IMR-90 (cell line): Measurements from ENCODE around the gene CRISPLD2. TPM values are rescaled to one million over a fixed set of nuclear protein-coding genes. Genes with fewer than 3 reads are reported as not detected.

ENCODE experiments used
- ATAC-seq: fragments of 200-7000 bp; cut with Tn5 transposase; 2 replicates; pipeline ENCODE4 v1.9.1; 2020; ENCODE audit warnings: low read depth, mild to moderate bottlenecking, moderate library complexity
- BruUV-seq: library from RNA; stranded (reverse); fragments of 400-500 nt; replicated peaks from 2 replicates; lab custom pipeline; 2021; lab: Mats Ljungman, UMichigan
- CTCF ChIA-PET: fragments of 300-600 bp; formaldehyde crosslinking; extraction: SDS; loops from one replicate; lab custom pipeline; 2021; ENCODE audit warnings: antibody characterized with exemption; lab: Yijun Ruan, JAX
- POLR2A ChIA-PET: fragments of 300-600 bp; sonication (Branson Sonifier 250); formaldehyde crosslinking; loops from one replicate; lab custom pipeline; 2022; ENCODE audit warnings: antibody characterized with exemption; ENCODE audit not compliant: unreplicated experiment; lab: Charles Lee
- DNase-seq: peaks from one replicate; pipeline ENCODE4 v3.0.0; 2013
- H2AFZ ChIP-seq: replicated peaks from 2 replicates; pipeline ENCODE3; 2013; ENCODE audit warnings: low read length, mild to moderate bottlenecking; ENCODE audit not compliant: poor library complexity
- H2AK5ac ChIP-seq: 2 replicates; pipeline ENCODE4 v1.6.1; 2013; ENCODE audit warnings: low read depth, low read length, inconsistent platforms
- H2AK9ac ChIP-seq: replicated peaks from 2 replicates; pipeline ENCODE3; 2013; ENCODE audit warnings: mild to moderate bottlenecking, low read depth, low read length, moderate library complexity; ENCODE audit not compliant: poor library complexity
- H2BK120ac ChIP-seq: 2 replicates; pipeline ENCODE4 v1.6.1; 2013; ENCODE audit warnings: low read depth, low read length, inconsistent platforms
- H2BK15ac ChIP-seq: 3 replicates; pipeline ENCODE4 v1.6.1; 2013; ENCODE audit warnings: low read depth, low read length, inconsistent platforms
- H2BK20ac ChIP-seq: 2 replicates; pipeline ENCODE4 v1.6.1; 2013; ENCODE audit warnings: low read depth, mild to moderate bottlenecking, inconsistent platforms, low read length, moderate library complexity
- H2BK5ac ChIP-seq: 2 replicates; pipeline ENCODE4 v1.6.1; 2013; ENCODE audit warnings: mild to moderate bottlenecking, low read depth, low read length, inconsistent platforms; ENCODE audit not compliant: poor library complexity, severe bottlenecking
- H3K14ac ChIP-seq: replicated peaks from 2 replicates; pipeline ENCODE4 v1.6.1; 2013; ENCODE audit warnings: low read depth, low read length, inconsistent platforms
- H3K18ac ChIP-seq: 2 replicates; pipeline ENCODE4 v1.6.1; 2013; ENCODE audit warnings: low read depth, low read length, control low read depth
- H3K23ac ChIP-seq: 2 replicates; pipeline ENCODE4 v1.6.1; 2013; ENCODE audit warnings: low read depth, low read length, inconsistent platforms
- H3K27ac ChIP-seq: 2 replicates; pipeline ENCODE4 v1.5.1; 2013; ENCODE audit warnings: mild to moderate bottlenecking, control low read depth, low read length; ENCODE audit not compliant: insufficient read depth
- H3K27me3 ChIP-seq: 2 replicates; pipeline ENCODE4 v1.6.1; 2013; ENCODE audit warnings: low read length; ENCODE audit not compliant: control insufficient read depth, insufficient read depth
- H3K36me3 ChIP-seq: 2 replicates; pipeline ENCODE4 v1.6.1; 2013; ENCODE audit warnings: low read length, mixed read lengths; ENCODE audit not compliant: control insufficient read depth, insufficient read depth
- H3K4ac ChIP-seq: 2 replicates; pipeline ENCODE4 v1.6.1; 2013; ENCODE audit warnings: low read depth, low read length, inconsistent platforms
- H3K4me1 ChIP-seq: 2 replicates; pipeline ENCODE4 v1.6.1; 2013; ENCODE audit warnings: low read length, mixed read lengths; ENCODE audit not compliant: control insufficient read depth, insufficient read depth
- H3K4me2 ChIP-seq: 2 replicates; pipeline ENCODE4 v1.6.1; 2013; ENCODE audit warnings: low read depth, mild to moderate bottlenecking, control low read depth, low read length, moderate library complexity
- H3K4me3 ChIP-seq: 2 replicates; pipeline ENCODE4 v1.5.1; 2013; ENCODE audit warnings: low read depth, mild to moderate bottlenecking, control low read depth, low read length, moderate library complexity; ENCODE audit not compliant: insufficient read depth
- H3K56ac ChIP-seq: 2 replicates; pipeline ENCODE4 v1.6.1; 2013; ENCODE audit warnings: low read length, inconsistent platforms; ENCODE audit not compliant: insufficient read depth; ENCODE audit errors: extremely low read depth
- H3K79me1 ChIP-seq, 2 experiments: 2 replicates each; pipeline ENCODE4 v1.6.1; 2013; ENCODE audit warnings: low read length in 2 of 2, inconsistent platforms in 1 of 2, low read depth in 1 of 2
- H3K9ac ChIP-seq: 2 replicates; pipeline ENCODE4 v1.6.1; 2013; ENCODE audit warnings: low read depth, low read length, control low read depth
- H3K9me1 ChIP-seq: 2 replicates; pipeline ENCODE4 v1.6.1; 2013; ENCODE audit warnings: low read length, inconsistent platforms; ENCODE audit not compliant: insufficient read depth
- H3K9me3 ChIP-seq: 2 replicates; pipeline ENCODE4 v1.6.1; 2013; ENCODE audit warnings: low read length; ENCODE audit not compliant: control insufficient read depth, insufficient read depth
- H4K20me1 ChIP-seq: 2 replicates; pipeline ENCODE4 v1.6.1; 2013; ENCODE audit warnings: low read length, inconsistent platforms; ENCODE audit not compliant: insufficient read depth
- H4K5ac ChIP-seq: 2 replicates; pipeline ENCODE4 v1.6.1; 2013; ENCODE audit warnings: mild to moderate bottlenecking, low read depth, low read length, control low read depth
- H4K8ac ChIP-seq, 2 experiments: 2 replicates each; pipeline ENCODE4 v1.6.1; 2013; ENCODE audit warnings: low read depth in 2 of 2, low read length in 2 of 2, control low read depth in 1 of 2, inconsistent platforms in 1 of 2
- H4K91ac ChIP-seq: 2 replicates; pipeline ENCODE4 v1.6.1; 2013; ENCODE audit warnings: low read depth, low read length, inconsistent platforms; ENCODE audit not compliant: insufficient read depth
- MAZ ChIP-seq: IDR thresholded peaks from 2 replicates; pipeline ENCODE4 v1.6.1; 2012; ENCODE audit warnings: low read depth, mild to moderate bottlenecking, low read length, improper control_type of control experiment, moderate library complexity, borderline replicate concordance
- POLR2A ChIP-seq: IDR thresholded peaks from 2 replicates; pipeline ENCODE4 v1.6.1; 2012; ENCODE audit warnings: mild to moderate bottlenecking, low read depth, low read length
- WGBS, 2 experiments: methylation state at CpG; one replicate each; pipeline versions ENCODE4 v1.1.5 to v1.1.7; 2013; ENCODE audit warnings: missing lambda C conversion rate in 2 of 2; ENCODE audit not compliant: insufficient read length in 1 of 2; ENCODE audit errors: extremely low coverage in 2 of 2; 5-methylcytosine and 5-hydroxymethylcytosine counted together
- dilution Hi-C: fragments of 300-500 bp; cut with HindIII; formaldehyde crosslinking; loops from one replicate; pipeline ENCODE4 v1.14.3; 2018; ENCODE audit warnings: low sequenced_read_pairs; ENCODE audit not compliant: unreplicated experiment
- in situ Hi-C: fragments of 300-500 bp; cut with MboI; formaldehyde crosslinking; loops from 3 replicates; pipeline ENCODE4 v1.14.3; 2019; ENCODE audit warnings: low sequenced_read_pairs, inconsistent platforms, mixed read lengths
- intact Hi-C: fragments of 100-400 bp; cut with micrococcal nuclease; formaldehyde crosslinking; loops from 2 replicates; pipeline ENCODE4 v1.10.0; 2022
- polyA plus RNA-seq, 3 experiments: library from polyadenylated mRNA; depleted of rRNA; stranded (reverse); fragments of >200 nt; gene quantifications; 2 replicates each; pipeline ENCODE4 v1.2.3, GENCODE V29; 2012; ENCODE audit warnings: low replicate concordance in 1 of 3
- total RNA-seq: library from RNA; depleted of rRNA; stranded (reverse); fragments of >200 nt; gene quantifications from 2 replicates; pipeline ENCODE4 v1.2.3, GENCODE V29; 2012
- TF ChIP-seq, protein P1 (sequence below): conservative IDR thresholded peaks from 2 replicates; pipeline ENCODE4 v1.5.1; 2012; ENCODE audit warnings: mild to moderate bottlenecking, low read depth, low read length, improper control_type of control experiment

The CRISPLD2 gene
- total and polyA plus RNA-seq, 2 of the 4 experiments (the other 2 are of a cell fraction), result 23.1 to 37.5 TPM

DNA sequence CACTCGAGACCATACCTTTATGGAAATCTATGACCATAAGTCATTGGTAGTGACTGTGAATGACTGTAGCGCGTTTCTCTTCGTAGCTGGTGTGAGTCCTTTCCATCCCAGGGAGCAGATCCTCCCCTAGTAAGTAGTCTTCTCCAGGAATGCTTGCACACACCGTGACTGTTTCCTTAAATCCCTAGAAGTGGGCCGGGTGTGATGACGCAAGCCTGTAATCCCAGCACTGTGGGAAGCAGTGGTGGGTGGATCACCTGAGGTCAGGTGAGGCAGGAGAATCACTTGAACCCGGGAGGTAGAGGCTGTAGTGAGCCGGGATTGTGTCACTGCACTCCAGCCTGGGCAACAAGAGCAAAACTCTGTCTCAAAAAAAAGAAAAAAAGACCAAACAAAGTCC, 70.6 kb downstream of the CRISPLD2 start:
- Histone ChIP-seq H3K79me1 (no peaks in the 10 kb centered on the region), H3K27ac (no peak overlapping the region), H3K56ac (no peak overlapping the region), H3K27me3 (no peaks in the 10 kb centered on the region), H3K18ac (no peak overlapping the region), H3K4ac (no peak overlapping the region), H2AK5ac (no peak overlapping the region), H3K4me1 (0 out of 2 replicates have a peak, but pooled peaks cover 2% of the 10 kb centered on the region), H3K23ac (no peak overlapping the region), H4K91ac (no peak overlapping the region), H4K8ac (no peak overlapping the region), H2BK5ac (no peak overlapping the region), H2BK20ac (no peak overlapping the region), H2AK9ac (no peak overlapping the region), H3K14ac (no peak overlapping the region), H3K9me3 (peaks cover 2% of the 10 kb centered on the region; the same call in 1 of the 2 replicates), H3K9me1 (peaks cover 7% of the 10 kb centered on the region), H3K9ac (no peak overlapping the region), H4K20me1 (no peaks in the 10 kb centered on the region), H3K4me2 (no peak overlapping the region), H2BK120ac (no peak overlapping the region), H3K36me3 (peaks cover 64% of the 10 kb centered on the region), H2BK15ac (no peak overlapping the region), H3K4me3 (no peak overlapping the region), H2AFZ (no peak overlapping the region), H4K5ac (no peak overlapping the region)
- ChIA-PET CTCF (no interaction called here), POLR2A (no interaction called here)
- no TSS peak for BruUV-seq
- whole genome bisulfite sequencing, 2 experiments, result 100% methylated on average over 2 of the region's 9 CpGs; no CpG with 5 or more reads in 1 of the 2 experiments
- ATAC-seq (no peak), DNase-seq (no peak)
- TF ChIP-seq MAZ (no peak), POLR2A (no peak)
- TF ChIP-seq, protein P1, sequence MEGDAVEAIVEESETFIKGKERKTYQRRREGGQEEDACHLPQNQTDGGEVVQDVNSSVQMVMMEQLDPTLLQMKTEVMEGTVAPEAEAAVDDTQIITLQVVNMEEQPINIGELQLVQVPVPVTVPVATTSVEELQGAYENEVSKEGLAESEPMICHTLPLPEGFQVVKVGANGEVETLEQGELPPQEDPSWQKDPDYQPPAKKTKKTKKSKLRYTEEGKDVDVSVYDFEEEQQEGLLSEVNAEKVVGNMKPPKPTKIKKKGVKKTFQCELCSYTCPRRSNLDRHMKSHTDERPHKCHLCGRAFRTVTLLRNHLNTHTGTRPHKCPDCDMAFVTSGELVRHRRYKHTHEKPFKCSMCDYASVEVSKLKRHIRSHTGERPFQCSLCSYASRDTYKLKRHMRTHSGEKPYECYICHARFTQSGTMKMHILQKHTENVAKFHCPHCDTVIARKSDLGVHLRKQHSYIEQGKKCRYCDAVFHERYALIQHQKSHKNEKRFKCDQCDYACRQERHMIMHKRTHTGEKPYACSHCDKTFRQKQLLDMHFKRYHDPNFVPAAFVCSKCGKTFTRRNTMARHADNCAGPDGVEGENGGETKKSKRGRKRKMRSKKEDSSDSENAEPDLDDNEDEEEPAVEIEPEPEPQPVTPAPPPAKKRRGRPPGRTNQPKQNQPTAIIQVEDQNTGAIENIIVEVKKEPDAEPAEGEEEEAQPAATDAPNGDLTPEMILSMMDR, result no peak
- in situ Hi-C loops, result no loop called here
- intact Hi-C loops, result no loop called here
- dilution Hi-C loops, result no loop called here
